IMR-90 (cell line): ENCODE measurements around the gene MED12L. TPM values are rescaled to one million over a fixed set of nuclear protein-coding genes. Genes with fewer than 3 reads are reported as not detected.

Experiments
- ATAC-seq: fragments of 200-7000 bp; cut with Tn5 transposase; 2 replicates; pipeline ENCODE4 v1.9.1; 2020; ENCODE audit warnings: low read depth, mild to moderate bottlenecking, moderate library complexity
- BruUV-seq: library from RNA; stranded (reverse); fragments of 400-500 nt; replicated peaks from 2 replicates; lab custom pipeline; 2021; lab: Mats Ljungman, UMichigan
- CTCF ChIA-PET: fragments of 300-600 bp; formaldehyde crosslinking; extraction: SDS; loops from one replicate; lab custom pipeline; 2021; ENCODE audit warnings: antibody characterized with exemption; lab: Yijun Ruan, JAX
- POLR2A ChIA-PET: fragments of 300-600 bp; sonication (Branson Sonifier 250); formaldehyde crosslinking; loops from one replicate; lab custom pipeline; 2022; ENCODE audit warnings: antibody characterized with exemption; ENCODE audit not compliant: unreplicated experiment; lab: Charles Lee
- DNase-seq: peaks from one replicate; pipeline ENCODE4 v3.0.0; 2013
- H2AFZ ChIP-seq: replicated peaks from 2 replicates; pipeline ENCODE3; 2013; ENCODE audit warnings: low read length, mild to moderate bottlenecking; ENCODE audit not compliant: poor library complexity
- H2AK5ac ChIP-seq: 2 replicates; pipeline ENCODE4 v1.6.1; 2013; ENCODE audit warnings: low read depth, low read length, inconsistent platforms
- H2AK9ac ChIP-seq: replicated peaks from 2 replicates; pipeline ENCODE3; 2013; ENCODE audit warnings: mild to moderate bottlenecking, low read depth, low read length, moderate library complexity; ENCODE audit not compliant: poor library complexity
- H2BK120ac ChIP-seq: 2 replicates; pipeline ENCODE4 v1.6.1; 2013; ENCODE audit warnings: low read depth, low read length, inconsistent platforms
- H2BK15ac ChIP-seq: 3 replicates; pipeline ENCODE4 v1.6.1; 2013; ENCODE audit warnings: low read depth, low read length, inconsistent platforms
- H2BK20ac ChIP-seq: 2 replicates; pipeline ENCODE4 v1.6.1; 2013; ENCODE audit warnings: low read depth, mild to moderate bottlenecking, inconsistent platforms, low read length, moderate library complexity
- H2BK5ac ChIP-seq: 2 replicates; pipeline ENCODE4 v1.6.1; 2013; ENCODE audit warnings: mild to moderate bottlenecking, low read depth, low read length, inconsistent platforms; ENCODE audit not compliant: poor library complexity, severe bottlenecking
- H3K14ac ChIP-seq: replicated peaks from 2 replicates; pipeline ENCODE4 v1.6.1; 2013; ENCODE audit warnings: low read depth, low read length, inconsistent platforms
- H3K18ac ChIP-seq: 2 replicates; pipeline ENCODE4 v1.6.1; 2013; ENCODE audit warnings: low read depth, low read length, control low read depth
- H3K23ac ChIP-seq: 2 replicates; pipeline ENCODE4 v1.6.1; 2013; ENCODE audit warnings: low read depth, low read length, inconsistent platforms
- H3K27ac ChIP-seq: 2 replicates; pipeline ENCODE4 v1.5.1; 2013; ENCODE audit warnings: mild to moderate bottlenecking, control low read depth, low read length; ENCODE audit not compliant: insufficient read depth
- H3K27me3 ChIP-seq: 2 replicates; pipeline ENCODE4 v1.6.1; 2013; ENCODE audit warnings: low read length; ENCODE audit not compliant: control insufficient read depth, insufficient read depth
- H3K36me3 ChIP-seq: 2 replicates; pipeline ENCODE4 v1.6.1; 2013; ENCODE audit warnings: low read length, mixed read lengths; ENCODE audit not compliant: control insufficient read depth, insufficient read depth
- H3K4ac ChIP-seq: 2 replicates; pipeline ENCODE4 v1.6.1; 2013; ENCODE audit warnings: low read depth, low read length, inconsistent platforms
- H3K4me1 ChIP-seq: 2 replicates; pipeline ENCODE4 v1.6.1; 2013; ENCODE audit warnings: low read length, mixed read lengths; ENCODE audit not compliant: control insufficient read depth, insufficient read depth
- H3K4me2 ChIP-seq: 2 replicates; pipeline ENCODE4 v1.6.1; 2013; ENCODE audit warnings: low read depth, mild to moderate bottlenecking, control low read depth, low read length, moderate library complexity
- H3K4me3 ChIP-seq: 2 replicates; pipeline ENCODE4 v1.5.1; 2013; ENCODE audit warnings: low read depth, mild to moderate bottlenecking, control low read depth, low read length, moderate library complexity; ENCODE audit not compliant: insufficient read depth
- H3K56ac ChIP-seq: 2 replicates; pipeline ENCODE4 v1.6.1; 2013; ENCODE audit warnings: low read length, inconsistent platforms; ENCODE audit not compliant: insufficient read depth; ENCODE audit errors: extremely low read depth
- H3K79me1 ChIP-seq, 2 experiments: 2 replicates each; pipeline ENCODE4 v1.6.1; 2013; ENCODE audit warnings: low read length in 2 of 2, inconsistent platforms in 1 of 2, low read depth in 1 of 2
- H3K9ac ChIP-seq: 2 replicates; pipeline ENCODE4 v1.6.1; 2013; ENCODE audit warnings: low read depth, low read length, control low read depth
- H3K9me1 ChIP-seq: 2 replicates; pipeline ENCODE4 v1.6.1; 2013; ENCODE audit warnings: low read length, inconsistent platforms; ENCODE audit not compliant: insufficient read depth
- H3K9me3 ChIP-seq: 2 replicates; pipeline ENCODE4 v1.6.1; 2013; ENCODE audit warnings: low read length; ENCODE audit not compliant: control insufficient read depth, insufficient read depth
- H4K20me1 ChIP-seq: 2 replicates; pipeline ENCODE4 v1.6.1; 2013; ENCODE audit warnings: low read length, inconsistent platforms; ENCODE audit not compliant: insufficient read depth
- H4K5ac ChIP-seq: 2 replicates; pipeline ENCODE4 v1.6.1; 2013; ENCODE audit warnings: mild to moderate bottlenecking, low read depth, low read length, control low read depth
- H4K8ac ChIP-seq, 2 experiments: 2 replicates each; pipeline ENCODE4 v1.6.1; 2013; ENCODE audit warnings: low read depth in 2 of 2, low read length in 2 of 2, control low read depth in 1 of 2, inconsistent platforms in 1 of 2
- H4K91ac ChIP-seq: 2 replicates; pipeline ENCODE4 v1.6.1; 2013; ENCODE audit warnings: low read depth, low read length, inconsistent platforms; ENCODE audit not compliant: insufficient read depth
- CTCF ChIP-seq: conservative IDR thresholded peaks from 2 replicates; pipeline ENCODE4 v1.5.1; 2012; ENCODE audit warnings: mild to moderate bottlenecking, low read depth, low read length, improper control_type of control experiment
- FOS ChIP-seq: fragments of 150-350 bp; IDR thresholded peaks from 2 replicates; pipeline ENCODE4 v1.6.1; 2016; ENCODE audit warnings: low read depth, low read length
- MXI1 ChIP-seq: IDR thresholded peaks from 2 replicates; pipeline ENCODE4 v1.6.1; 2012; ENCODE audit warnings: low read depth, mild to moderate bottlenecking, low read length, moderate library complexity, borderline replicate concordance
- NFE2L2 ChIP-seq: fragments of 150-350 bp; IDR thresholded peaks from 2 replicates; pipeline ENCODE4 v1.6.1; 2016; ENCODE audit warnings: low read depth, mild to moderate bottlenecking, low read length
- POLR2A ChIP-seq: IDR thresholded peaks from 2 replicates; pipeline ENCODE4 v1.6.1; 2012; ENCODE audit warnings: mild to moderate bottlenecking, low read depth, low read length
- RCOR1 ChIP-seq: IDR thresholded peaks from 2 replicates; pipeline ENCODE4 v1.6.1; 2012; ENCODE audit warnings: mild to moderate bottlenecking, low read length, improper control_type of control experiment; ENCODE audit not compliant: insufficient replicate concordance
- SMC3 ChIP-seq: fragments of 150-350 bp; IDR thresholded peaks from 2 replicates; pipeline ENCODE4 v1.6.1; 2016; ENCODE audit warnings: low read depth, mild to moderate bottlenecking, antibody characterized with exemption, low read length, moderate library complexity
- USF2 ChIP-seq: fragments of 150-350 bp; IDR thresholded peaks from 2 replicates; pipeline ENCODE4 v1.6.1; 2017; ENCODE audit warnings: mild to moderate bottlenecking, antibody characterized with exemption, low read length, low read depth
- WGBS, 2 experiments: methylation state at CpG; one replicate each; pipeline versions ENCODE4 v1.1.5 to v1.1.7; 2013; ENCODE audit warnings: missing lambda C conversion rate in 2 of 2; ENCODE audit not compliant: insufficient read length in 1 of 2; ENCODE audit errors: extremely low coverage in 2 of 2; 5-methylcytosine and 5-hydroxymethylcytosine counted together
- dilution Hi-C: fragments of 300-500 bp; cut with HindIII; formaldehyde crosslinking; loops from one replicate; pipeline ENCODE4 v1.14.3; 2018; ENCODE audit warnings: low sequenced_read_pairs; ENCODE audit not compliant: unreplicated experiment
- in situ Hi-C: fragments of 300-500 bp; cut with MboI; formaldehyde crosslinking; loops from 3 replicates; pipeline ENCODE4 v1.14.3; 2019; ENCODE audit warnings: low sequenced_read_pairs, inconsistent platforms, mixed read lengths
- intact Hi-C: fragments of 100-400 bp; cut with micrococcal nuclease; formaldehyde crosslinking; loops from 2 replicates; pipeline ENCODE4 v1.10.0; 2022
- polyA plus RNA-seq, 3 experiments: library from polyadenylated mRNA; depleted of rRNA; stranded (reverse); fragments of >200 nt; gene quantifications; 2 replicates each; pipeline ENCODE4 v1.2.3, GENCODE V29; 2012; ENCODE audit warnings: low replicate concordance in 1 of 3
- total RNA-seq: library from RNA; depleted of rRNA; stranded (reverse); fragments of >200 nt; gene quantifications from 2 replicates; pipeline ENCODE4 v1.2.3, GENCODE V29; 2012

The MED12L gene
- total and polyA plus RNA-seq, 2 of the 4 experiments (the other 2 are of a cell fraction): 0.05 to 0.18 TPM

- H3K4me3 ChIP-seq: no peak overlapping the region
- H4K8ac ChIP-seq: no peak overlapping the region
- dilution Hi-C loops: no loop called here
- H3K14ac ChIP-seq: no peak overlapping the region
- H2BK20ac ChIP-seq: no peak overlapping the region
- no TSS peak for BruUV-seq
- H2BK15ac ChIP-seq: no peak overlapping the region
- no peaks in the 10 kb centered on the region for H3K9me3 ChIP-seq
- no peak overlapping the region for H2BK5ac ChIP-seq
- no peak overlapping the region for H2AK9ac ChIP-seq
- no peak overlapping the region for H3K56ac ChIP-seq
- H3K9me1 ChIP-seq: no peaks in the 10 kb centered on the region
- no CpG with 5 or more reads among the region's 4 CpGs for whole genome bisulfite sequencing, 2 experiments
- ChIA-PET POLR2A (no interaction called here), CTCF (interaction anchor here (0.6 to 1.0 kb wide), 3 partner anchors 10 to 1802 kb away, joined by 3 to 5 read pairs (median 4); no protein-coding TSS in a partner anchor)
- intact Hi-C loops: no loop called here
- H4K91ac ChIP-seq: no peak overlapping the region
- H3K9ac ChIP-seq: no peak overlapping the region
- DNase-seq: no peak
- H3K79me1 ChIP-seq: no peaks in the 10 kb centered on the region
- H2AFZ ChIP-seq: no peak overlapping the region
- H2AK5ac ChIP-seq: no peak overlapping the region
- in situ Hi-C loops: no loop called here
- no peak overlapping the region for H3K4me2 ChIP-seq
- H3K27me3 ChIP-seq: no peaks in the 10 kb centered on the region
- H3K18ac ChIP-seq: no peak overlapping the region
- H4K20me1 ChIP-seq: no peaks in the 10 kb centered on the region
- no peak overlapping the region for H3K23ac ChIP-seq
- ATAC-seq: no peak
- no peak overlapping the region for H3K27ac ChIP-seq
- H3K4ac ChIP-seq: no peak overlapping the region
- TF ChIP-seq USF2: no peak
- no peak for TF ChIP-seq NFE2L2
- no peak for TF ChIP-seq RCOR1
- TF ChIP-seq MXI1: no peak
- no peak for TF ChIP-seq CTCF
- no peak for TF ChIP-seq FOS
- TF ChIP-seq SMC3: no peak
- TF ChIP-seq POLR2A: no peak
- no peak overlapping the region for H2BK120ac ChIP-seq
- no peaks in the 10 kb centered on the region for H3K4me1 ChIP-seq
- H4K5ac ChIP-seq: no peak overlapping the region
- no peaks in the 10 kb centered on the region for H3K36me3 ChIP-seq
Observed at GRCh38 chr3:151393941-151394340, 308.5 kb downstream of the MED12L start.
